H1 (cell line): ENCODE data around the gene GRIA1. TPM values are rescaled to one million over a fixed set of nuclear protein-coding genes. Genes with fewer than 3 reads are reported as not detected.

Source experiments
- CTCF ChIA-PET: fragments of 300-600 bp; sonication (Branson Sonifier 250); formaldehyde crosslinking; loops from one replicate; lab custom pipeline; 2021; ENCODE audit not compliant: partially characterized antibody; lab: Charles Lee
- POLR2A ChIA-PET: fragments of 300-600 bp; sonication (Branson Sonifier 250); formaldehyde crosslinking; loops from one replicate; lab custom pipeline; 2021; ENCODE audit warnings: inconsistent platforms; ENCODE audit not compliant: partially characterized antibody; lab: Charles Lee
- DNase-seq, 2 experiments: peaks; one replicate each; pipeline versions ENCODE4 v3.0.0 to v3.0.0-alpha.2; 2010 to 2022; ENCODE audit warnings: low spot score in 2 of 2, low read depth in 1 of 2, mixed read lengths in 1 of 2
- FAIRE-seq: peaks from 2 replicates; lab custom pipeline; 2011; peaks lifted over from hg19 to GRCh38; lab: Jason Lieb, UNC
- H2AFZ ChIP-seq: 2 replicates; pipeline ENCODE4 v1.8.1; 2012; ENCODE audit warnings: low read length, inconsistent platforms
- H2AK5ac ChIP-seq: 2 replicates; pipeline ENCODE4 v1.6.1; 2013; ENCODE audit warnings: low read depth, low read length
- H2BK120ac ChIP-seq: replicated peaks from 2 replicates; pipeline ENCODE3; 2013; ENCODE audit warnings: low read depth, low read length, inconsistent platforms
- H2BK12ac ChIP-seq: 2 replicates; pipeline ENCODE4 v1.6.1; 2013; ENCODE audit warnings: low read depth, low read length
- H2BK15ac ChIP-seq: 2 replicates; pipeline ENCODE4 v1.6.1; 2013; ENCODE audit warnings: low read length
- H2BK20ac ChIP-seq: 2 replicates; pipeline ENCODE4 v1.6.1; 2013; ENCODE audit warnings: low read length
- H2BK5ac ChIP-seq: 2 replicates; pipeline ENCODE4 v1.6.1; 2013; ENCODE audit warnings: low read depth, low read length
- H3K14ac ChIP-seq: 2 replicates; pipeline ENCODE4 v1.6.1; 2013; ENCODE audit warnings: inconsistent platforms; ENCODE audit not compliant: insufficient read length
- H3K18ac ChIP-seq: 2 replicates; pipeline ENCODE4 v1.6.1; 2013; ENCODE audit warnings: low read length; ENCODE audit errors: extremely low read depth
- H3K23ac ChIP-seq: 2 replicates; pipeline ENCODE4 v1.6.1; 2013; ENCODE audit warnings: inconsistent platforms; ENCODE audit not compliant: insufficient read length
- H3K23me2 ChIP-seq: 2 replicates; pipeline ENCODE4 v1.6.1; 2013; ENCODE audit warnings: low read depth, low read length
- H3K27ac ChIP-seq: 2 replicates; pipeline ENCODE4 v1.6.1; 2011; ENCODE audit warnings: low read depth, low read length, inconsistent platforms
- H3K27me3 ChIP-seq, 4 experiments: replicated peaks in 1 of 4; 1 replicate in 1 of 4; 2 replicates in 3 of 4; pipeline versions ENCODE4 v1.6.1 to v1.8.1; 2011 to 2013; ENCODE audit warnings: low read length in 3 of 4, mild to moderate bottlenecking in 3 of 4, inconsistent platforms in 2 of 4, mixed read lengths in 2 of 4, moderate library complexity in 1 of 4; ENCODE audit not compliant: control insufficient read depth in 3 of 4, insufficient read depth in 3 of 4; ENCODE audit errors: extremely low read depth in 1 of 4
- H3K36me3 ChIP-seq, 4 experiments: 2 replicates each; pipeline versions ENCODE4 v1.6.1 to v1.8.1; 2011 to 2013; ENCODE audit warnings: mild to moderate bottlenecking in 4 of 4, low read length in 3 of 4, moderate library complexity in 2 of 4, control low read depth in 1 of 4, inconsistent platforms in 1 of 4; ENCODE audit not compliant: insufficient read depth in 4 of 4, control insufficient read depth in 2 of 4
- H3K4ac ChIP-seq: replicated peaks from 2 replicates; pipeline ENCODE3; 2013; ENCODE audit warnings: low read length, low read depth, mixed read lengths, inconsistent platforms; ENCODE audit not compliant: insufficient read length
- H3K4me1 ChIP-seq, 4 experiments: replicated peaks in 1 of 4; 1 replicate in 1 of 4; 2 replicates in 3 of 4; pipeline versions ENCODE4 v1.6.1 to v1.8.1; 2011 to 2013; ENCODE audit warnings: low read length in 3 of 4, inconsistent platforms in 2 of 4, mixed read lengths in 1 of 4; ENCODE audit not compliant: insufficient read depth in 4 of 4, control insufficient read depth in 3 of 4
- H3K4me2 ChIP-seq, 2 experiments: 2 replicates each; pipeline versions ENCODE4 v1.6.1 to v1.8.1; 2011 to 2013; ENCODE audit warnings: low read depth in 2 of 2, low read length in 2 of 2, control low read depth in 1 of 2, inconsistent platforms in 1 of 2, mild to moderate bottlenecking in 1 of 2; ENCODE audit not compliant: insufficient read depth in 1 of 2
- H3K4me3 ChIP-seq, 4 experiments: fragments of 200-600, 300-600 bp in 1 of 4; sonication (generic), shearing (Covaris generic), sonication (Bioruptor Twin) in 1 of 4; 2 replicates each; pipeline versions ENCODE4 v1.5.1 to v1.8.1; 2011 to 2016; ENCODE audit warnings: low read length in 4 of 4, low read depth in 3 of 4, control low read depth in 2 of 4, inconsistent platforms in 2 of 4, mild to moderate bottlenecking in 2 of 4, mixed read lengths in 1 of 4, moderate library complexity in 1 of 4; ENCODE audit not compliant: insufficient read depth in 2 of 4; ENCODE audit errors: extremely low read depth in 1 of 4
- H3K56ac ChIP-seq: replicated peaks from 2 replicates; pipeline ENCODE3; 2013; ENCODE audit warnings: low read depth, mild to moderate bottlenecking, mixed read lengths, low read length, inconsistent platforms; ENCODE audit not compliant: insufficient read length
- H3K79me1 ChIP-seq: 2 replicates; pipeline ENCODE4 v1.6.1; 2013; ENCODE audit warnings: low read depth, low read length, control low read depth
- H3K79me2 ChIP-seq, 2 experiments: 2 replicates each; pipeline versions ENCODE4 v1.6.1 to v1.8.1; 2012 to 2013; ENCODE audit warnings: low read length in 2 of 2, mild to moderate bottlenecking in 2 of 2, inconsistent platforms in 1 of 2; ENCODE audit not compliant: insufficient read depth in 2 of 2, control insufficient read depth in 1 of 2
- H3K9ac ChIP-seq, 4 experiments: replicated peaks in 1 of 4; 1 replicate in 1 of 4; 2 replicates in 3 of 4; pipeline versions ENCODE4 v1.6.1 to v1.8.1; 2011 to 2013; ENCODE audit warnings: low read depth in 3 of 4, low read length in 3 of 4, control low read depth in 2 of 4, mild to moderate bottlenecking in 2 of 4, moderate library complexity in 2 of 4, inconsistent platforms in 1 of 4; ENCODE audit errors: extremely low read depth in 1 of 4
- H3K9me3 ChIP-seq, 2 experiments: 2 replicates each; pipeline versions ENCODE4 v1.6.1 to v1.8.1; 2012 to 2013; ENCODE audit warnings: mild to moderate bottlenecking in 2 of 2, moderate library complexity in 2 of 2, control low read depth in 1 of 2, inconsistent platforms in 1 of 2, low read depth in 1 of 2, low read length in 1 of 2, mixed read lengths in 1 of 2; ENCODE audit not compliant: insufficient read depth in 2 of 2
- H4K20me1 ChIP-seq, 2 experiments: replicated peaks in 1 of 2; 2 replicates each; pipeline versions ENCODE3 to v1.8.1; 2011 to 2013; ENCODE audit warnings: inconsistent platforms in 2 of 2, low read length in 2 of 2, mild to moderate bottlenecking in 1 of 2; ENCODE audit not compliant: insufficient read depth in 2 of 2, control insufficient read depth in 1 of 2
- H4K5ac ChIP-seq: 2 replicates; pipeline ENCODE4 v1.6.1; 2013; ENCODE audit warnings: low read length, low read depth, mixed read lengths, inconsistent platforms; ENCODE audit not compliant: insufficient read length
- H4K8ac ChIP-seq: 2 replicates; pipeline ENCODE4 v1.8.0; 2013; ENCODE audit warnings: mild to moderate bottlenecking, moderate library complexity, low read length, inconsistent platforms; ENCODE audit not compliant: insufficient read depth; ENCODE audit errors: extremely low read depth
- H4K91ac ChIP-seq: replicated peaks from 2 replicates; pipeline ENCODE3; 2013; ENCODE audit warnings: low read length, mixed read lengths, inconsistent platforms; ENCODE audit not compliant: insufficient read length
- JUND ChIP-seq: IDR thresholded peaks from 2 replicates; pipeline ENCODE4 v1.6.1; 2011; ENCODE audit warnings: mild to moderate bottlenecking, improper control_type of control experiment, low read length
- RAD21 ChIP-seq, 2 experiments: IDR thresholded peaks in 1 of 2; conservative IDR thresholded peaks in 1 of 2; 2 replicates each; pipeline ENCODE4 v1.6.1; 2011; ENCODE audit warnings: low read depth in 2 of 2, low read length in 2 of 2, improper control_type of control experiment in 1 of 2, inconsistent platforms in 1 of 2, mild to moderate bottlenecking in 1 of 2, moderate library complexity in 1 of 2
- WGBS, 2 experiments: shearing (Covaris generic) in 1 of 2; methylation state at CpG; one replicate each; pipeline versions ENCODE4 v1.1.6 to v1.1.7; 2013 to 2015; ENCODE audit warnings: low lambda C conversion rate in 2 of 2, mixed read lengths in 2 of 2, inconsistent platforms in 1 of 2, low coverage in 1 of 2, missing lambda C conversion rate in 1 of 2; ENCODE audit not compliant: insufficient replicate concordance in 2 of 2, insufficient coverage in 1 of 2, insufficient read length in 1 of 2; ENCODE audit errors: extremely low coverage in 1 of 2, missing lambda C conversion rate in 1 of 2; 5-methylcytosine and 5-hydroxymethylcytosine counted together
- polyA plus RNA-seq, 7 experiments: library from polyadenylated mRNA; depleted of rRNA in 3 of 7; stranded (reverse) in 5 of 7; unstranded in 2 of 7; fragments of >200 nt in 5 of 7; fragments of 200-250 nt in 2 of 7; gene quantifications; 1 replicate in 5 of 7; 2 replicates in 1 of 7; 4 replicates in 1 of 7; pipeline versions ENCODE4 v1.2.1 to v1.2.3, GENCODE V29; 2011 to 2013; ENCODE audit warnings: missing spikeins in 2 of 7, mixed read lengths in 2 of 7
- total RNA-seq: library from RNA; stranded (reverse); fragmentation: NEBNext Ultra II Directional; extraction: Animal tissue kit (Norgen Biotek cat#: 25700); gene quantifications from 2 replicates; pipeline ENCODE4 v1.2.1, GENCODE V29; 2021
- TF ChIP-seq, protein P1 (sequence below), 3 experiments: IDR thresholded peaks; 1 replicate in 2 of 3; 2 replicates in 1 of 3; pipeline versions ENCODE4 v1.5.1 to v1.6.1; 2011; ENCODE audit warnings: low read length in 3 of 3, mild to moderate bottlenecking in 3 of 3, inconsistent platforms in 2 of 3, low read depth in 1 of 3, moderate library complexity in 1 of 3; ENCODE audit not compliant: insufficient read depth in 1 of 3; ENCODE audit errors: control extremely low read depth in 1 of 3

The GRIA1 gene
- total and polyA plus RNA-seq, 2 of the 8 experiments (the other 6 are each of a cell fraction or from before 2014, with no cell fraction given) = 0.97 to 2.5 TPM

DNA sequence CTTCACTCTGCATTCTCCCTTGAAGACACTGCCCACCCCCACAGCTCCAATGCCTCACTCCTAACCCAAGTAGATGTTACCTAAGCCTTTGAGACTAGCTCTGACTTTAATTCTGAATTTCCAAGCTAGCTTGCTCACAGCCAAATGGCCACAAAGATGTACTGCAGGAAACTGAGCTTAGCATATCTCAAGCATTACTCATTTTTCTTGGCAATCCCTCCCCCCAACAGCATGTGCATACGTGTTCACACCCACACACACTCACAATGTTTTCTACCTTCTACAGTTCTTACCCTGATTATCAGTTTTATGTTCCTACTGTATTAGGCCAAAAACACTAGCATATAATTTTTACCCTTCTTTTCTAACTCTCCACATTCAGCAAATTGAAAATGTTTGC lies 13.7 kb upstream of the GRIA1 start:
- Histone ChIP-seq H2AFZ (0 out of 2 replicates have a peak overlapping the region, but pooled peaks have one; percentile 39), H3K4me2 (no peak overlapping the region)
- WGBS, 2 experiments = 53% methylated on average over 1 of the region's 1 CpG; no CpG with 5 or more reads in 1 of the 2 experiments
- TF ChIP-seq JUND (peak; percentile 65; the same call in 1 of the 2 replicates), RAD21 (IDR thresholded peaks at IDR 0.05 in 1 of 2, conservative IDR thresholded peaks at IDR 0.05 in 1 of 2; ENCODE audit: low read depth in 2 of 2, low read length in 2 of 2) (peak; percentile 23 to 38; a peak in 2 of 4 replicates)
- TF ChIP-seq, protein P1, sequence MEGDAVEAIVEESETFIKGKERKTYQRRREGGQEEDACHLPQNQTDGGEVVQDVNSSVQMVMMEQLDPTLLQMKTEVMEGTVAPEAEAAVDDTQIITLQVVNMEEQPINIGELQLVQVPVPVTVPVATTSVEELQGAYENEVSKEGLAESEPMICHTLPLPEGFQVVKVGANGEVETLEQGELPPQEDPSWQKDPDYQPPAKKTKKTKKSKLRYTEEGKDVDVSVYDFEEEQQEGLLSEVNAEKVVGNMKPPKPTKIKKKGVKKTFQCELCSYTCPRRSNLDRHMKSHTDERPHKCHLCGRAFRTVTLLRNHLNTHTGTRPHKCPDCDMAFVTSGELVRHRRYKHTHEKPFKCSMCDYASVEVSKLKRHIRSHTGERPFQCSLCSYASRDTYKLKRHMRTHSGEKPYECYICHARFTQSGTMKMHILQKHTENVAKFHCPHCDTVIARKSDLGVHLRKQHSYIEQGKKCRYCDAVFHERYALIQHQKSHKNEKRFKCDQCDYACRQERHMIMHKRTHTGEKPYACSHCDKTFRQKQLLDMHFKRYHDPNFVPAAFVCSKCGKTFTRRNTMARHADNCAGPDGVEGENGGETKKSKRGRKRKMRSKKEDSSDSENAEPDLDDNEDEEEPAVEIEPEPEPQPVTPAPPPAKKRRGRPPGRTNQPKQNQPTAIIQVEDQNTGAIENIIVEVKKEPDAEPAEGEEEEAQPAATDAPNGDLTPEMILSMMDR (IDR thresholded peaks at IDR 0.05; ENCODE audit: control extremely low read depth in 1 of 3, insufficient read depth in 1 of 3, low read depth in 1 of 3, low read length in 3 of 3) = peak in 2 of 3 experiments; percentile 12 to 44; a peak in 2 of 4 replicates

More for the DNA sequence above, 13.7 kb upstream of the GRIA1 start:
- Histone ChIP-seq H3K36me3 (no peaks in the 10 kb centered on the region), H3K23me2 (no peaks in the 10 kb centered on the region), H4K8ac (no peak overlapping the region), H3K4me3 (no peak overlapping the region), H3K9me3 (no peaks in the 10 kb centered on the region), H3K27me3 (no peaks in the 10 kb centered on the region), H3K79me1 (no peaks in the 10 kb centered on the region), H3K79me2 (no peaks in the 10 kb centered on the region), H4K5ac (no peak overlapping the region), H2BK12ac (no peak overlapping the region), H4K91ac (no peak overlapping the region), H3K27ac (no peak overlapping the region), H3K4me1 (no peaks in the 10 kb centered on the region), H4K20me1 (no peaks in the 10 kb centered on the region), H3K14ac (no peak overlapping the region), H2BK20ac (no peak overlapping the region), H3K18ac (no peak overlapping the region), H3K56ac (no peak overlapping the region), H2AK5ac (no peak overlapping the region), H2BK120ac (no peak overlapping the region), H2BK5ac (no peak overlapping the region), H3K4ac (no peak overlapping the region), H3K23ac (no peak overlapping the region), H2BK15ac (no peak overlapping the region), H3K9ac (no peak overlapping the region)
- no peak for DNase-seq
- POLR2A ChIA-PET = no interaction called here
- CTCF ChIA-PET = interaction anchor here (0.8 to 3.4 kb wide), 9 partner anchors 9 to 920 kb away, joined by 3 to 17 read pairs (median 4); partner anchors contain the start of gene GRIA1
- peak; percentile 19 for FAIRE-seq
